ENCODE results near the gene ALDOA. TPM values are rescaled to one million over a fixed set of nuclear protein-coding genes. Genes with fewer than 3 reads are reported as not detected.

The ALDOA gene
- total and polyA plus RNA-seq, 9 of the 15 experiments (the other 6 are each of a cell fraction or from before 2014, with no cell fraction given) = 311 to 2,224 (median 1,293) TPM

DNA sequence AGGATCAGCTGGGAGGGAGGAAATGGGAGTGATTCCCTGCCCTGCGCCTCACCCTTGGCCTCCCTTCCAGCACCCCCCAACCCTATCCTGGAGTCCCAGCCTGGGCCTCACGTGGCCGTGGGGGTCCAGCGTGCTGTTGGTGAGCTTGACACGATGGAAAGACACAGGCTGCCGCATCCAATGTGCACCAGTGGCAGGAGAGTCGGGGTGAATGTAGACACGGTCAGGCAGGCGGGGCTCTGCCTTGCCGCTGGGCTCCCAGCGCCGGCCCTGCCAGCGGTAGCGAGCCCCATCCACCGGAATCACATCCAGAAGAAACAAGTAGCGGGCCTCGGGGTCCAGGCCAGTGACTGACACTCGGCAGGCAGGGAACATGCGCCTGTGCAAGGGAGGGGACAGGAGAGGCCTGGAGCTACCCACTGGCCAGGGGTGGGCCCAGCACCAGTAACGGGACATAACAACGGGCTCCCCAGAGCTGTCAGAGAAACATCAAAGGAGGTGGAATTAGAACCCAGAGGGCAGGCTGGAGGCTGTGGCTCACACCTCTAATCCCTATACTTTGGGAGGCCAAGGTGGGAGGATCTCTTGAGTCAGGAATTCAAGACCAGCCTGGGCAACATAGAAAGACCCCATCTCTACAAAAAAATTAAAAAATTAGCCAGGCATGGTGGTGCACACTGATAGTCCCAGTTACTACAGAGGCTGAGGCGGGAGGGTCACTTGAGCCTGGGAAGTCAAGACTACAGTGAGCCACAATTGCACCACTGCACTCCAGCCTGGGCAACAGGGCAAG is 23.5 kb downstream of the ALDOA start (continued):
- no peak for TF ChIP-seq BHLHE40 (IDR thresholded peaks at IDR 0.05; ENCODE audit: low read length)

DNA sequence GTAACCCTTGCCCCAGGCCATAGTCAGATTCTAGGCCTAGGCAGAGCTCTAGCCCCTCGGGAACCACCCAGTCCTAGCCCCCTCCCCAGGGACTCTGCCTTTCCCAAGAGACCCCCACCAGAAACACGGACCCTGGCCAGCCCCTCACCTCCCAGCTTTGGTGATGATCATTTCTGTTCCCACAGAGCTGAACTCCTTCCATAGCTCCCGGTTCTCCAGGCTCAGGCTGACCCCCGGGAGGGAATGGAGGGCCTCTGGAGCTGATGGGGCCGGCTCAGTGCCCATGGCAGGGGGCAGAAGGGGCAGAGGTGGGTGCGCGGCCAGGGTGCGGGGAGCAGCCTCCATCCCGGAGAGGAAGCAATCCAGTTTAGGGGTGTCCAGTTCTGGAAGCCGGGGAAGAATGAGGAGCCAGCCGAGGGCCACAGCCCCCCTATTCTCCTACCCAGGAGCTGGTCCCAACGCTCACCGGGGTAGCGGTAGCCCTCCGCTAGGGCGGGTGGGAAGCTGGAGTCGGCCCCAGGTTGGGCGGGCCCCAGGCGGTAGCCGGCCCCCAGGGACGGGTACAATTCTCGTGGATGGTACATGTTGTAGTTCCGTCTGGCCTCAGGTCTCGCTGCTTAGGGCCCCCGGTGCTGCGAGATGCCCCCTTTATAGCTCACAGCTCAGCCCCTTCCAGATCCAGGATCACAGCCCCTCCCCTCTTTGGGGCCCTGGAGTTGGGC is 25.2 kb downstream of the ALDOA start:
- in situ Hi-C loops (cut with MboI) (no loop called here), intact Hi-C loops (cut with micrococcal nuclease) (loop anchor here (5.0 to 10.0 kb wide), 2 partner anchors 43 to 564 kb away; partner anchors contain the start of genes FBRS and PRR14)
- no peak overlapping the region for H3K4me2 ChIP-seq (ENCODE audit: insufficient read depth, low read length)
- DNase-seq (ENCODE audit: extremely low read depth in 1 of 4, low spot score in 3 of 4) (no peak), ATAC-seq (no peak), FAIRE-seq (no peak)
- H2AFZ ChIP-seq (ENCODE audit: low read depth, low read length) = no peak overlapping the region
- H3K27ac ChIP-seq (ENCODE audit: extremely low read depth, low read depth, low read length) = no peak overlapping the region
- H3K4me1 ChIP-seq (replicated peaks in 1 of 2; ENCODE audit: control insufficient read depth in 2 of 2, insufficient read depth in 2 of 2, low read length in 2 of 2) = peaks cover 31 to 72% of the 10 kb centered on the region in 2 experiments
- no peaks in the 10 kb centered on the region for H3K9me1 ChIP-seq (ENCODE audit: control insufficient read depth, insufficient read depth, low read length)
- H3K27me3 ChIP-seq (ENCODE audit: control insufficient read depth in 2 of 2, insufficient read depth in 2 of 2, low read length in 2 of 2) = no peaks in the 10 kb centered on the region
- CTCF ChIA-PET (ENCODE audit: low intra/inter-chr PET ratio) = no interaction called here
- no peaks in the 10 kb centered on the region for H3K9me3 ChIP-seq (replicated peaks; ENCODE audit: control insufficient read depth, insufficient read depth, low read depth, low read length)
- H3K79me2 ChIP-seq (ENCODE audit: control insufficient read depth, insufficient read depth, low read length) = peaks cover 3% of the 10 kb centered on the region; the same call in 1 of the 3 replicates
- POLR2A ChIA-PET = interaction anchor here (0.6 to 4.8 kb wide), 5 partner anchors 11 to 30 kb away, joined by 3 to 59 read pairs (median 9); partner anchors contain the start of genes ALDOA and PPP4C
- WGBS (ENCODE audit: insufficient coverage, low coverage, missing lambda C conversion rate) = 89% methylated on average over 25 of the region's 26 CpGs
- H3K36me3 ChIP-seq (ENCODE audit: control insufficient read depth, insufficient read depth, low read length) = peaks cover 11% of the 10 kb centered on the region; the same call in 2 of the 3 replicates
- no peak for TF ChIP-seq ATF7 (IDR thresholded peaks at IDR 0.05)
- no peak overlapping the region for H3K4me3 ChIP-seq
- peak overlapping the region in 1 of 2 experiments; percentile 98; a peak in 2 of 4 replicates for H3K9ac ChIP-seq (ENCODE audit: insufficient read depth in 1 of 2, low read depth in 2 of 2, low read length in 2 of 2)
- no peaks in the 10 kb centered on the region for H4K20me1 ChIP-seq (replicated peaks; ENCODE audit: control insufficient read depth, insufficient read depth, low read length)
- no TSS peak for BruUV-seq (replicated peaks)

All from K562 (cell line).